Astrocyte (in vitro differentiated cells and primary cell): ENCODE data around the gene GTF3C1. TPM values are rescaled to one million over a fixed set of nuclear protein-coding genes. Genes with fewer than 3 reads are reported as not detected.

Experiments
- DNase-seq: peaks from one replicate; pipeline ENCODE4 v3.0.0-alpha.2; 2010; ENCODE audit warnings: low read depth
- FAIRE-seq: peaks from 2 replicates; lab custom pipeline; 2011; peaks lifted over from hg19 to GRCh38; lab: Jason Lieb, UNC
- H2AFZ ChIP-seq: 2 replicates; pipeline ENCODE4 v1.6.0; 2012; ENCODE audit warnings: low read depth, low read length, inconsistent platforms
- H3K27ac ChIP-seq: 2 replicates; pipeline ENCODE4 v1.5.1; 2011; ENCODE audit warnings: low read depth, low read length, inconsistent platforms
- H3K27me3 ChIP-seq: 2 replicates; pipeline ENCODE4 v1.6.0; 2011; ENCODE audit warnings: low read length, inconsistent platforms; ENCODE audit not compliant: insufficient read depth
- H3K36me3 ChIP-seq: 2 replicates; pipeline ENCODE4 v1.5.1; 2011; ENCODE audit warnings: low read length, inconsistent platforms; ENCODE audit not compliant: insufficient read depth
- H3K4me1 ChIP-seq: 2 replicates; pipeline ENCODE4 v1.5.1; 2011; ENCODE audit warnings: low read length, inconsistent platforms; ENCODE audit not compliant: insufficient read depth
- H3K4me2 ChIP-seq: 2 replicates; pipeline ENCODE4 v1.6.0; 2012; ENCODE audit warnings: low read length, inconsistent platforms
- H3K4me3 ChIP-seq: 2 replicates; pipeline ENCODE4 v1.5.1; 2011; ENCODE audit warnings: low read depth, mild to moderate bottlenecking, low read length, inconsistent platforms; ENCODE audit not compliant: insufficient read depth
- H3K79me2 ChIP-seq: 2 replicates; pipeline ENCODE4 v1.6.0; 2012; ENCODE audit warnings: mild to moderate bottlenecking, low read length, inconsistent platforms; ENCODE audit not compliant: insufficient read depth
- H3K9ac ChIP-seq: 2 replicates; pipeline ENCODE4 v1.6.0; 2012; ENCODE audit warnings: mild to moderate bottlenecking, low read length, inconsistent platforms
- H3K9me3 ChIP-seq: 2 replicates; pipeline ENCODE4 v1.5.1; 2012; ENCODE audit warnings: low read depth, mild to moderate bottlenecking, low read length, inconsistent platforms; ENCODE audit not compliant: insufficient read depth
- H4K20me1 ChIP-seq: 2 replicates; pipeline ENCODE4 v1.6.0; 2012; ENCODE audit warnings: low read length, inconsistent platforms; ENCODE audit not compliant: insufficient read depth
- H3K27ac Mint-ChIP-seq: one replicate; pipeline ENCODE4 v1.8.0; 2021; ENCODE audit warnings: mild to moderate bottlenecking, mixed read lengths; ENCODE audit not compliant: unreplicated experiment
- H3K27me3 Mint-ChIP-seq: one replicate; pipeline ENCODE4 v1.8.0; 2021; ENCODE audit warnings: low read depth, mixed read lengths; ENCODE audit not compliant: unreplicated experiment
- H3K36me3 Mint-ChIP-seq: one replicate; pipeline ENCODE4 v1.8.0; 2021; ENCODE audit warnings: low read depth, mixed read lengths; ENCODE audit not compliant: unreplicated experiment
- H3K4me1 Mint-ChIP-seq: one replicate; pipeline ENCODE4 v1.8.0; 2021; ENCODE audit warnings: low read depth, mixed read lengths; ENCODE audit not compliant: unreplicated experiment
- H3K4me3 Mint-ChIP-seq: one replicate; pipeline ENCODE4 v1.8.0; 2021; ENCODE audit warnings: mild to moderate bottlenecking, moderate library complexity, mixed read lengths; ENCODE audit not compliant: unreplicated experiment
- H3K9me3 Mint-ChIP-seq: one replicate; pipeline ENCODE4 v1.8.0; 2021; ENCODE audit warnings: mild to moderate bottlenecking, mixed read lengths; ENCODE audit not compliant: unreplicated experiment
- EZH2 ChIP-seq: IDR thresholded peaks from 2 replicates; pipeline ENCODE4 v1.6.1; 2012; ENCODE audit warnings: mild to moderate bottlenecking, low read length, inconsistent platforms; ENCODE audit not compliant: insufficient read depth
- total RNA-seq: library from RNA; stranded (reverse); gene quantifications from 2 replicates; pipeline ENCODE4 v1.2.1, GENCODE V29; 2021
- TF ChIP-seq, protein P1 (sequence below): IDR thresholded peaks from 2 replicates; pipeline ENCODE4 v1.5.1; 2011; ENCODE audit warnings: low read depth, mild to moderate bottlenecking, inconsistent platforms, low read length, moderate library complexity; ENCODE audit not compliant: insufficient read depth

Gene GTF3C1
- total RNA-seq, 1 donor from 2014 or later = 103 TPM

DNA sequence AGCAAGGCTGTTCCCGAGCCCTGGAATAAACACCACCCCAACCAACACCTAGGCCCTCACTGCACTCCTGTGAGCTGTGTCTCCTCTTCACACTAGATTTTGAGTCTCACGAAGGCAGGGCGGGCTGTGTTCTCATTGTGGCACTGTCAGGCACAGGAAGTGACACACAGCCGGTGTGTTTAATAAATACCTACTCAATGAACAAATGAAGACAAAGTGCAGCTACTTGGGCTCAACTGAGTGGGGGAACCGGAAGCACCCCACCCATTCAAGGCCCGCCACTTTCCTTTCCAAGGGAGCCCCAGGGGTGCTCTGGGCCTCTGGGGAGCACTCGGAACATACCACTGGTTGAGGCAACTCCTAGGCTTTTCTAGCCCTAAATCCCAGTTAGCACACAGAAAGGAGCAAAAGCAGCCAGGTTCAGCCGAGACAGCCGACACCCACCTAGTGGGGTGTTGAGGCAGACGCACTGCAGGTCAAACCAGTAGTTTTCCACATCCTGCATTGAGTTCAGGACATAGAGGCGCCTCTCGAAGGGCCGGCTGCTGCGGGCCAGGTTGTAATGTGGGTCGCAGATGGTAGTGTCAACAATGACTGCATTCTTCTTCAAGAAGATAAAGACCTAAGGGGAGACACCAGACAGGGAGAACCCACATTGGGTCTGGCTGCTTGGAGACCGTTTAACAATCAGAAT lies 57.7 kb downstream of the GTF3C1 start:
- TF ChIP-seq, protein P1, sequence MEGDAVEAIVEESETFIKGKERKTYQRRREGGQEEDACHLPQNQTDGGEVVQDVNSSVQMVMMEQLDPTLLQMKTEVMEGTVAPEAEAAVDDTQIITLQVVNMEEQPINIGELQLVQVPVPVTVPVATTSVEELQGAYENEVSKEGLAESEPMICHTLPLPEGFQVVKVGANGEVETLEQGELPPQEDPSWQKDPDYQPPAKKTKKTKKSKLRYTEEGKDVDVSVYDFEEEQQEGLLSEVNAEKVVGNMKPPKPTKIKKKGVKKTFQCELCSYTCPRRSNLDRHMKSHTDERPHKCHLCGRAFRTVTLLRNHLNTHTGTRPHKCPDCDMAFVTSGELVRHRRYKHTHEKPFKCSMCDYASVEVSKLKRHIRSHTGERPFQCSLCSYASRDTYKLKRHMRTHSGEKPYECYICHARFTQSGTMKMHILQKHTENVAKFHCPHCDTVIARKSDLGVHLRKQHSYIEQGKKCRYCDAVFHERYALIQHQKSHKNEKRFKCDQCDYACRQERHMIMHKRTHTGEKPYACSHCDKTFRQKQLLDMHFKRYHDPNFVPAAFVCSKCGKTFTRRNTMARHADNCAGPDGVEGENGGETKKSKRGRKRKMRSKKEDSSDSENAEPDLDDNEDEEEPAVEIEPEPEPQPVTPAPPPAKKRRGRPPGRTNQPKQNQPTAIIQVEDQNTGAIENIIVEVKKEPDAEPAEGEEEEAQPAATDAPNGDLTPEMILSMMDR = no peak
- no peak for TF ChIP-seq EZH2
- Mint-ChIP-seq H3K9me3 (no peaks in the 10 kb centered on the region), H3K36me3 (peaks cover 34% of the 10 kb centered on the region), H3K27ac (no peak overlapping the region), H3K4me3 (no peak overlapping the region), H3K4me1 (no peaks in the 10 kb centered on the region), H3K27me3 (no peaks in the 10 kb centered on the region)
- peak overlapping the region; percentile 30 for H3K27ac ChIP-seq
- H3K4me1 ChIP-seq = peaks cover 29% of the 10 kb centered on the region
- H3K27me3 ChIP-seq = no peaks in the 10 kb centered on the region
- no peak overlapping the region for H2AFZ ChIP-seq
- H3K4me2 ChIP-seq = peak overlapping the region; percentile 22
- peaks cover 3% of the 10 kb centered on the region for H4K20me1 ChIP-seq
- no peak for DNase-seq
- H3K4me3 ChIP-seq = no peak overlapping the region
- H3K9me3 ChIP-seq = no peaks in the 10 kb centered on the region
- FAIRE-seq = no peak
- H3K36me3 ChIP-seq = peaks cover 59% of the 10 kb centered on the region
- H3K79me2 ChIP-seq = peaks cover 2% of the 10 kb centered on the region
- no peak overlapping the region for H3K9ac ChIP-seq

DNA sequence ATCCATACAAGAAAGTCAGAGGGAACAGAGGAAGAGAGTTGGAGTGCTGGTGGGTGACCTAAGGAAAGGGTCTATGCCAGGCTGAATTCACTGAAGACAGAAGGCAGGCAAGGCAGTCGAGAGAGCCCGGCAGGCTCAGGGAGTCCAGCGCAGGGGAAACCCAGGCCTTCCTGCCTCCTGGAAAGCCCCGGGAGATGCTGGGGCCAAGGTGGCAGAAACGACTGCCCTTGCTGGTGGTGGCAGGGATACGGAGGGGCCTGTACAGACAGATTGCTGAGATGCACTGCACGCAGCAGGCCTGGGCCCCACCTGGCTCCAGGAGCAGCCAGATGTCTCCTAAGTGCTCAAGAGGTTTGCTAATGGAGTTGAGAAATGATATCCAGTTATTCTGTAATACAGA lies 59.8 kb downstream of the GTF3C1 start:
- peaks cover 42% of the 10 kb centered on the region for H3K36me3 Mint-ChIP-seq
- Histone ChIP-seq H3K9ac (no peak overlapping the region), H3K36me3 (peaks cover 62% of the 10 kb centered on the region), H3K79me2 (peaks cover 2% of the 10 kb centered on the region), H4K20me1 (peaks cover 2% of the 10 kb centered on the region), H3K4me3 (no peak overlapping the region), H2AFZ (no peak overlapping the region), H3K9me3 (no peaks in the 10 kb centered on the region), H3K27me3 (no peaks in the 10 kb centered on the region), H3K4me1 (peaks cover 16% of the 10 kb centered on the region), H3K4me2 (no peak overlapping the region), H3K27ac (no peak overlapping the region)
- FAIRE-seq (no peak), DNase-seq (no peak)
- no peaks in the 10 kb centered on the region for H3K27me3 Mint-ChIP-seq
- no peaks in the 10 kb centered on the region for H3K4me1 Mint-ChIP-seq
- TF ChIP-seq, protein P1 = no peak
- TF ChIP-seq EZH2 = no peak
- no peak overlapping the region for H3K27ac Mint-ChIP-seq
- no peaks in the 10 kb centered on the region for H3K9me3 Mint-ChIP-seq
- H3K4me3 Mint-ChIP-seq = no peak overlapping the region

DNA sequence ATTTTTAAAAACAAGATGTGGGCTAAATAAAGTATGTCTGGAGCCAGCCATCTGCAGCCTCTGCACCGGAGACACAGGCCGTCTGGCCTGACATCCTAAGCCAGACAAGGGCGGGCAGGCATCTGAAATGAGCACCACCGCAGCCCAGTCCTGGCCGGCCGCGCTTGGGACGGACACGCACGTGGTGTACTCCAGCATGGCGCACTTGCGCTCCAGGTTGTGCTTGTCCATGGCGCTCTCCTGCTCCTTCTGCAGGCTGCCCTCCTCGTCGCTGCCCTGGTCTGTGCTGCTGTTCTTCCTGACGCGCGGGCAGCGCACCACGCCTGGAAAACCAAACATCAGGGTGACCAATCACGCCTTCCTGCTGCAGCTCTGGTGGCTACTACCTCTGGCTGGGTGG lies 60.3 kb downstream of the GTF3C1 start:
- H3K27ac Mint-ChIP-seq = no peak overlapping the region
- H3K9me3 ChIP-seq = no peaks in the 10 kb centered on the region
- H3K79me2 ChIP-seq = peaks cover 2% of the 10 kb centered on the region
- H3K36me3 Mint-ChIP-seq = peaks cover 39% of the 10 kb centered on the region
- H2AFZ ChIP-seq = no peak overlapping the region
- FAIRE-seq (no peak), DNase-seq (no peak)
- H3K36me3 ChIP-seq = peaks cover 62% of the 10 kb centered on the region
- H3K27me3 Mint-ChIP-seq = no peaks in the 10 kb centered on the region
- H3K9me3 Mint-ChIP-seq = no peaks in the 10 kb centered on the region
- H3K4me3 Mint-ChIP-seq = no peak overlapping the region
- no peak overlapping the region for H3K4me2 ChIP-seq
- H3K27ac ChIP-seq = no peak overlapping the region
- H4K20me1 ChIP-seq = no peaks in the 10 kb centered on the region
- no peak overlapping the region for H3K4me3 ChIP-seq
- H3K27me3 ChIP-seq = no peaks in the 10 kb centered on the region
- no peaks in the 10 kb centered on the region for H3K4me1 Mint-ChIP-seq
- H3K9ac ChIP-seq = no peak overlapping the region
- TF ChIP-seq, protein P1 = no peak
- no peak for TF ChIP-seq EZH2
- H3K4me1 ChIP-seq = peaks cover 11% of the 10 kb centered on the region
